ENCODE results near the gene TMEM139. TPM values are rescaled to one million over a fixed set of nuclear protein-coding genes. Genes with fewer than 3 reads are reported as not detected.

The TMEM139 gene
- total RNA-seq, 4 donors from 2014 or later: 1.1 to 3.8 (median 1.6) TPM; not detected in 1

GRCh38 chr7:143248761-143249354 is 35.9 kb upstream of the TMEM139 start:
- DNase-seq (ENCODE audit: low spot score) (no peak), ATAC-seq (ENCODE audit: low FRiP score) (no peak)
- TF ChIP-seq CTCF (IDR thresholded peaks at IDR 0.05): no peak

- ATAC-seq (ENCODE audit: low FRiP score): no peak
- no peak for TF ChIP-seq CTCF (IDR thresholded peaks at IDR 0.05)
- no peak for DNase-seq (ENCODE audit: low spot score)
Observed at GRCh38 chr7:143250199-143250598, 34.6 kb upstream of the TMEM139 start.

GRCh38 chr7:143250822-143251221 is 33.9 kb upstream of the TMEM139 start:
- TF ChIP-seq CTCF (IDR thresholded peaks at IDR 0.05): no peak
- ATAC-seq (ENCODE audit: low FRiP score) (no peak), DNase-seq (ENCODE audit: low spot score) (no peak)

GRCh38 chr7:143252006-143252405 is 32.8 kb upstream of the TMEM139 start:
- DNase-seq (ENCODE audit: low spot score): no peak
- TF ChIP-seq CTCF (IDR thresholded peaks at IDR 0.05): no peak
- no peak for ATAC-seq (ENCODE audit: low FRiP score)

GRCh38 chr7:143255564-143255963 is 29.2 kb upstream of the TMEM139 start:
- ATAC-seq (ENCODE audit: low FRiP score) (no peak), DNase-seq (ENCODE audit: low spot score) (no peak)
- no peak for TF ChIP-seq CTCF (IDR thresholded peaks at IDR 0.05)

GRCh38 chr7:143256325-143256724 is 28.4 kb upstream of the TMEM139 start:
- ATAC-seq (ENCODE audit: low FRiP score): no peak
- no peak for DNase-seq (ENCODE audit: low spot score)
- TF ChIP-seq CTCF (IDR thresholded peaks at IDR 0.05): no peak

- no peak for TF ChIP-seq CTCF (IDR thresholded peaks at IDR 0.05)
- no peak for ATAC-seq (ENCODE audit: low FRiP score)
- DNase-seq (ENCODE audit: low spot score): no peak
Observed at GRCh38 chr7:143256932-143257331, 27.8 kb upstream of the TMEM139 start.
